Measurements from ENCODE around the gene ANXA6. TPM values are rescaled to one million over a fixed set of nuclear protein-coding genes. Genes with fewer than 3 reads are reported as not detected.
A peak's percentile ranks its signal among the peaks of the same experiment; 100 is the strongest.

Gene ANXA6
- total and polyA plus RNA-seq, 2 of the 4 experiments (the other 2 are of a cell fraction): 355 to 610 TPM

GRCh38 chr5:151123897-151124751 lies 33.5 kb downstream of the ANXA6 start (continued):
- no peak for TF ChIP-seq NFE2L2 (IDR thresholded peaks at IDR 0.05; ENCODE audit: low read depth, low read length)
- no peak for TF ChIP-seq BHLHE40 (IDR thresholded peaks at IDR 0.05; ENCODE audit: low read depth, low read length)

DNA sequence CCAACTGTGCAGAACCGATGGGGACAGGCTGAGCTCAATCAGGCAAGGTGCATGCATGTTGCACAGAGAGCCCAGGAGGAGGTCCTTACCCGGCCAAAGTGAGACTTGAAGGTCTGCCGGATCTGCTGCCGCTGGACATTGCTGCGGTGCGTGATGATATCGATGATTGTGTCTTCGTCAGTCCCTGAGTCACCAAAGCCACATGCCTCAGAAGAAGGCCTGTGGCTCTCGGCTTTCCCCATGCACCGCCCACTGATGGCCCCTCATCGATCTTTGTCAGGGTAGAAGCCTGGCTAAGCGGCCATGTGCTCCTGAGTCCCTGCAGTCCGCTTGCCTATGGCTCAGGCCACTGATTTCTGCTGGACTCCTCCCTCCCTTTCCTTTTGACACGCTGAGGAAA lies 34.8 kb downstream of the ANXA6 start:
- ATAC-seq (ENCODE audit: low read depth) (no peak), DNase-seq (no peak)
- no TSS peak for BruUV-seq (replicated peaks)
- no peak overlapping the region for H4K91ac ChIP-seq (ENCODE audit: insufficient read depth, low read depth, low read length)
- H2AK9ac ChIP-seq (replicated peaks; ENCODE audit: low read depth, low read length, poor library complexity): peak overlapping the region; percentile 71
- TF ChIP-seq MAFK (IDR thresholded peaks at IDR 0.05; ENCODE audit: low read depth, low read length) (no peak), FOS (IDR thresholded peaks at IDR 0.05; ENCODE audit: low read depth, low read length) (no peak), POLR2A (IDR thresholded peaks at IDR 0.05; ENCODE audit: low read depth, low read length) (no peak), MAZ (IDR thresholded peaks at IDR 0.05; ENCODE audit: borderline replicate concordance, low read depth, low read length) (no peak), RFX5 (IDR thresholded peaks at IDR 0.05; ENCODE audit: low read depth, low read length) (no peak), CHD1 (IDR thresholded peaks at IDR 0.05; ENCODE audit: low read depth, low read length) (no peak)
- TF ChIP-seq, protein P1, sequence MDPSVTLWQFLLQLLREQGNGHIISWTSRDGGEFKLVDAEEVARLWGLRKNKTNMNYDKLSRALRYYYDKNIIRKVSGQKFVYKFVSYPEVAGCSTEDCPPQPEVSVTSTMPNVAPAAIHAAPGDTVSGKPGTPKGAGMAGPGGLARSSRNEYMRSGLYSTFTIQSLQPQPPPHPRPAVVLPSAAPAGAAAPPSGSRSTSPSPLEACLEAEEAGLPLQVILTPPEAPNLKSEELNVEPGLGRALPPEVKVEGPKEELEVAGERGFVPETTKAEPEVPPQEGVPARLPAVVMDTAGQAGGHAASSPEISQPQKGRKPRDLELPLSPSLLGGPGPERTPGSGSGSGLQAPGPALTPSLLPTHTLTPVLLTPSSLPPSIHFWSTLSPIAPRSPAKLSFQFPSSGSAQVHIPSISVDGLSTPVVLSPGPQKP (IDR thresholded peaks at IDR 0.05; ENCODE audit: borderline replicate concordance, low read depth, low read length): no peak
- TF ChIP-seq, protein P2, sequence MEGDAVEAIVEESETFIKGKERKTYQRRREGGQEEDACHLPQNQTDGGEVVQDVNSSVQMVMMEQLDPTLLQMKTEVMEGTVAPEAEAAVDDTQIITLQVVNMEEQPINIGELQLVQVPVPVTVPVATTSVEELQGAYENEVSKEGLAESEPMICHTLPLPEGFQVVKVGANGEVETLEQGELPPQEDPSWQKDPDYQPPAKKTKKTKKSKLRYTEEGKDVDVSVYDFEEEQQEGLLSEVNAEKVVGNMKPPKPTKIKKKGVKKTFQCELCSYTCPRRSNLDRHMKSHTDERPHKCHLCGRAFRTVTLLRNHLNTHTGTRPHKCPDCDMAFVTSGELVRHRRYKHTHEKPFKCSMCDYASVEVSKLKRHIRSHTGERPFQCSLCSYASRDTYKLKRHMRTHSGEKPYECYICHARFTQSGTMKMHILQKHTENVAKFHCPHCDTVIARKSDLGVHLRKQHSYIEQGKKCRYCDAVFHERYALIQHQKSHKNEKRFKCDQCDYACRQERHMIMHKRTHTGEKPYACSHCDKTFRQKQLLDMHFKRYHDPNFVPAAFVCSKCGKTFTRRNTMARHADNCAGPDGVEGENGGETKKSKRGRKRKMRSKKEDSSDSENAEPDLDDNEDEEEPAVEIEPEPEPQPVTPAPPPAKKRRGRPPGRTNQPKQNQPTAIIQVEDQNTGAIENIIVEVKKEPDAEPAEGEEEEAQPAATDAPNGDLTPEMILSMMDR (conservative IDR thresholded peaks at IDR 0.05; ENCODE audit: low read depth, low read length): no peak
- no peak overlapping the region for H2AK5ac ChIP-seq (ENCODE audit: low read depth, low read length)
- H2BK20ac ChIP-seq (ENCODE audit: low read depth, low read length): no peak overlapping the region
- no peak overlapping the region for H4K5ac ChIP-seq (ENCODE audit: low read depth, low read length)
- H3K27ac ChIP-seq (ENCODE audit: insufficient read depth, low read length): no peak overlapping the region
- in situ Hi-C loops (cut with MboI; ENCODE audit: low sequenced_read_pairs) (loop anchor here (5.0 kb wide), 1 partner anchor 114 kb away; no protein-coding TSS in a partner anchor), dilution Hi-C loops (cut with HindIII; ENCODE audit: low sequenced_read_pairs, unreplicated experiment) (no loop called here), intact Hi-C loops (cut with micrococcal nuclease) (no loop called here)
- no peak overlapping the region for H3K9ac ChIP-seq (ENCODE audit: low read depth, low read length)
- H4K20me1 ChIP-seq (ENCODE audit: insufficient read depth, low read length): peaks cover 38% of the 10 kb centered on the region
- no peaks in the 10 kb centered on the region; the same call in 1 of the 2 replicates for H3K9me1 ChIP-seq (ENCODE audit: insufficient read depth, low read length)
- H3K56ac ChIP-seq (ENCODE audit: extremely low read depth, insufficient read depth, low read length): no peak overlapping the region
- no peak overlapping the region for H4K8ac ChIP-seq (ENCODE audit: low read depth in 2 of 2, low read length in 2 of 2)
- H3K4ac ChIP-seq (ENCODE audit: low read depth, low read length): no peak overlapping the region
- peaks cover 2% of the 10 kb centered on the region; the same call in 1 of the 2 replicates for H3K4me1 ChIP-seq (ENCODE audit: control insufficient read depth, insufficient read depth, low read length)
- no peak overlapping the region for H2AFZ ChIP-seq (replicated peaks; ENCODE audit: low read length, poor library complexity)
- peaks cover 9 to 69% of the 10 kb centered on the region in 2 experiments; a peak in 2 of 4 replicates for H3K79me1 ChIP-seq (ENCODE audit: low read depth in 1 of 2, low read length in 2 of 2)
- no peak overlapping the region for H3K23ac ChIP-seq (ENCODE audit: low read depth, low read length)
- H3K27me3 ChIP-seq (ENCODE audit: control insufficient read depth, insufficient read depth, low read length): no peaks in the 10 kb centered on the region
- H3K14ac ChIP-seq (replicated peaks; ENCODE audit: low read depth, low read length): no peak overlapping the region
- no peaks in the 10 kb centered on the region for H3K9me3 ChIP-seq (ENCODE audit: control insufficient read depth, insufficient read depth, low read length)
- ChIA-PET CTCF (interaction anchor here (0.9 kb wide), 1 partner anchor 42 kb away, joined by 3 read pairs; no protein-coding TSS in a partner anchor), POLR2A (ENCODE audit: unreplicated experiment) (interaction anchor here (0.7 kb wide), 1 partner anchor 19 kb away, joined by 3 read pairs; no protein-coding TSS in a partner anchor)
- WGBS, 2 experiments (ENCODE audit: extremely low coverage in 2 of 2, insufficient read length in 1 of 2): 93% methylated on average over 12 of the region's 14 CpGs; no CpG with 5 or more reads in 1 of the 2 experiments
- no peak overlapping the region for H2BK5ac ChIP-seq (ENCODE audit: low read depth, low read length, poor library complexity, severe bottlenecking)
- H3K4me2 ChIP-seq (ENCODE audit: low read depth, low read length): no peak overlapping the region
- peaks cover 81% of the 10 kb centered on the region for H3K36me3 ChIP-seq (ENCODE audit: control insufficient read depth, insufficient read depth, low read length)
- H2BK15ac ChIP-seq (ENCODE audit: low read depth, low read length): no peak overlapping the region
- no peak overlapping the region for H3K4me3 ChIP-seq (ENCODE audit: insufficient read depth, low read depth, low read length)
- H2BK120ac ChIP-seq (ENCODE audit: low read depth, low read length): no peak overlapping the region
- H3K18ac ChIP-seq (ENCODE audit: low read depth, low read length): no peak overlapping the region

All from IMR-90 (cell line).